GM23248 (cell line): ENCODE data around the gene CTH. TPM values are rescaled to one million over a fixed set of nuclear protein-coding genes. Genes with fewer than 3 reads are reported as not detected.

Experiments
- DNase-seq: peaks from one replicate; pipeline ENCODE4 v3.0.0-alpha.2; 2015
- H2AFZ ChIP-seq: fragments of 200-600 bp; sonication (generic); 2 replicates; pipeline ENCODE4 v1.6.1; 2016; ENCODE audit warnings: antibody characterized with exemption
- H3F3A ChIP-seq: fragments of 200-600 bp; sonication (generic); 2 replicates; pipeline ENCODE4 v1.6.1; 2016; ENCODE audit warnings: mild to moderate bottlenecking, antibody characterized with exemption, mixed run types; ENCODE audit not compliant: insufficient read depth
- H3K27ac ChIP-seq: fragments of 200-600 bp; sonication (generic); 2 replicates; pipeline ENCODE4 v1.5.1; 2016; ENCODE audit warnings: mild to moderate bottlenecking
- H3K27me3 ChIP-seq: fragments of 200-600 bp; sonication (generic); replicated peaks from 2 replicates; pipeline ENCODE4 v1.6.1; 2016; ENCODE audit warnings: mild to moderate bottlenecking; ENCODE audit not compliant: insufficient read depth
- H3K36me3 ChIP-seq: fragments of 200-600 bp; sonication (generic); 2 replicates; pipeline ENCODE4 v1.6.1; 2016; ENCODE audit warnings: low read depth, mild to moderate bottlenecking
- H3K4me1 ChIP-seq: fragments of 200-600 bp; sonication (generic); 2 replicates; pipeline ENCODE4 v1.6.1; 2016; ENCODE audit warnings: mild to moderate bottlenecking; ENCODE audit not compliant: insufficient read depth
- H3K4me2 ChIP-seq: fragments of 200-600 bp; sonication (generic); one replicate; pipeline ENCODE4 v1.6.1; 2016; ENCODE audit warnings: mild to moderate bottlenecking; ENCODE audit not compliant: unreplicated experiment
- H3K4me3 ChIP-seq: fragments of 200-600 bp; sonication (generic); 2 replicates; pipeline ENCODE4 v1.5.1; 2016; ENCODE audit warnings: mild to moderate bottlenecking
- H3K79me2 ChIP-seq: fragments of 200-600 bp; sonication (generic); 2 replicates; pipeline ENCODE4 v1.6.1; 2016; ENCODE audit warnings: mild to moderate bottlenecking; ENCODE audit not compliant: insufficient read depth
- H3K9ac ChIP-seq: fragments of 200-600 bp; sonication (generic); 2 replicates; pipeline ENCODE4 v1.6.1; 2016; ENCODE audit warnings: mild to moderate bottlenecking
- H3K9me2 ChIP-seq: fragments of 200-600 bp; sonication (generic); 2 replicates; pipeline ENCODE4 v1.6.1; 2016; ENCODE audit warnings: mixed run types, mild to moderate bottlenecking, moderate library complexity; ENCODE audit not compliant: insufficient read depth
- H3K9me3 ChIP-seq: fragments of 200-600 bp; sonication (generic); one replicate; pipeline ENCODE4 v1.6.1; 2017; ENCODE audit warnings: low read depth
- H4K20me1 ChIP-seq: fragments of 200-600 bp; sonication (generic); 2 replicates; pipeline ENCODE4 v1.6.0; 2016; ENCODE audit not compliant: insufficient read depth
- EZH2 ChIP-seq: fragments of 200-600 bp; sonication (generic); IDR thresholded peaks from 2 replicates; pipeline ENCODE4 v1.6.1; 2018; ENCODE audit warnings: antibody characterized with exemption, mild to moderate bottlenecking; ENCODE audit not compliant: insufficient read depth, poor library complexity, severe bottlenecking
- EZH2phosphoT487 ChIP-seq: fragments of 200-600 bp; sonication (generic); IDR thresholded peaks from 2 replicates; pipeline ENCODE4 v1.6.1; 2018; ENCODE audit warnings: antibody characterized with exemption, moderate library complexity, mild to moderate bottlenecking, low read depth; ENCODE audit not compliant: insufficient read depth
- WGBS, 2 experiments: methylation state at CpG; one replicate each; pipeline ENCODE4 v1.1.6; 2015 to 2017; ENCODE audit warnings: low lambda C conversion rate in 2 of 2, low coverage in 1 of 2; ENCODE audit errors: missing lambda C conversion rate in 2 of 2; 5-methylcytosine and 5-hydroxymethylcytosine counted together
- in situ Hi-C: fragments of 300-500 bp; cut with MboI; formaldehyde crosslinking; loops from 2 replicates; pipeline ENCODE4 v1.15.0; 2020
- polyA plus RNA-seq: library from polyadenylated mRNA; unstranded; fragments of >200 nt; fragmentation: Nextera tagmentation; extraction: Ambion mirVana; gene quantifications from 2 replicates; pipeline ENCODE4 v1.2.1, GENCODE V29; 2016
- total RNA-seq: library from RNA; depleted of rRNA; stranded (reverse); fragments of >200 nt; shearing (Covaris generic); gene quantifications from 2 replicates; pipeline ENCODE4 v1.2.3, GENCODE V29; 2014

The CTH gene
- total and polyA plus RNA-seq, 2 experiments from 2014 or later: 20.6 to 28.9 TPM

DNA sequence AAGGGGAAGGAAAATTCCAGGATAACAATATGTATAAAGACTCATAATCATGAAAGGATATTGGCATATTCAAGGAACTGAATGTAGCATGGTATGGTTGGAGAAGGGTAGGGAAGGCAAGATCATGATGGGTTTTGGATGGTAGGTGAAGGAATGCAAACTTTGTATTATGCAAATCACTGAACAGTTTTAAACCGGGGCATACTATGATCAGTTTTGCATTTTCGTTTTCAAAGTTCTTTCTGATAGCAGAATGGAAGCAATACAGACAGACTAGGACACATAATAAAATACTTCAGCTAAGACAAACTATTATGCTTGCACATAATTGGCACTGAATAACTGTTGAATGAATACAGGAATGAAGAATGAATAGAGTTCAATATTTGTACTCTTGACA lies 14.5 kb upstream of the CTH start:
- Histone ChIP-seq H3K27me3 (no peaks in the 10 kb centered on the region), H3K36me3 (no peaks in the 10 kb centered on the region), H3K4me2 (no peak overlapping the region), H3K4me3 (no peak overlapping the region), H3K9me3 (no peaks in the 10 kb centered on the region), H3K79me2 (no peaks in the 10 kb centered on the region), H3K9ac (no peak overlapping the region), H3K27ac (no peak overlapping the region), H3K4me1 (no peaks in the 10 kb centered on the region), H4K20me1 (no peaks in the 10 kb centered on the region), H3K9me2 (no peaks in the 10 kb centered on the region), H2AFZ (no peak overlapping the region), H3F3A (no peaks in the 10 kb centered on the region)
- TF ChIP-seq EZH2 (no peak), EZH2phosphoT487 (no peak)
- WGBS, 2 experiments: 59 to 69% methylated on average over 2 of the region's 2 CpGs
- in situ Hi-C loops: no loop called here
- DNase-seq: no peak

- Histone ChIP-seq H2AFZ (no peak overlapping the region), H3K4me3 (no peak overlapping the region), H3K27ac (no peak overlapping the region), H3K27me3 (no peaks in the 10 kb centered on the region), H3K4me1 (no peaks in the 10 kb centered on the region), H3K79me2 (no peaks in the 10 kb centered on the region), H3K9ac (no peak overlapping the region), H3K9me3 (no peaks in the 10 kb centered on the region), H4K20me1 (no peaks in the 10 kb centered on the region), H3K36me3 (no peaks in the 10 kb centered on the region), H3K4me2 (no peak overlapping the region), H3K9me2 (no peaks in the 10 kb centered on the region), H3F3A (no peaks in the 10 kb centered on the region)
- in situ Hi-C loops: no loop called here
- WGBS, 2 experiments: 71 to 76% methylated on average over 7 of the region's 7 CpGs
- DNase-seq: no peak
- TF ChIP-seq EZH2 (no peak), EZH2phosphoT487 (no peak)
These were observed 14.1 kb upstream of the CTH start for GRCh38 chr1:70397013-70397412.

DNA sequence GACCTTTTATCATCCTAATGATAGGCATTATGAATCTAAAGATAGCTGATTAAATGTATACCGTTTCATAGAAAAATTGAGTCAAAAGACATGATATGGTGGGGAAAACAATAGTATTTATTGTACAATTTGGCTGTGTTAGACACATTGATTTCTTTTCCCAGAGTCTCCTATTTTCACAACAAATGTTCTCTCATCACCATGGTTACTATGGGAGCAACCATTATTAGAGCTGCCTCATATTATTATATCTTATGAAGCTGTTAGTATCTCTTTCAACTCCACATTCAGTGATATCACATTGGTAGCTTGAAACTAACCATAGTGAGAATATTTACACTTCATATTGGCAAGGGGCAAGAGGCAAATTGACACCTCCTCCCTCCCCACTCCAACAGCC lies 10.7 kb upstream of the CTH start:
- Histone ChIP-seq H2AFZ (no peak overlapping the region), H3K4me1 (no peaks in the 10 kb centered on the region), H4K20me1 (no peaks in the 10 kb centered on the region), H3F3A (no peaks in the 10 kb centered on the region), H3K79me2 (no peaks in the 10 kb centered on the region), H3K9ac (no peak overlapping the region), H3K4me2 (no peak overlapping the region), H3K36me3 (no peaks in the 10 kb centered on the region), H3K27ac (no peak overlapping the region), H3K4me3 (no peak overlapping the region), H3K9me2 (no peaks in the 10 kb centered on the region), H3K27me3 (no peaks in the 10 kb centered on the region), H3K9me3 (no peaks in the 10 kb centered on the region)
- no peak for TF ChIP-seq EZH2phosphoT487
- no peak for TF ChIP-seq EZH2
- 72 to 73% methylated on average over 1 of the region's 1 CpG for WGBS, 2 experiments
- DNase-seq: no peak
- in situ Hi-C loops: no loop called here

- in situ Hi-C loops: no loop called here
- TF ChIP-seq EZH2phosphoT487 (no peak), EZH2 (no peak)
- no peak overlapping the region for H3K9ac ChIP-seq
These were observed 9.1 kb upstream of the CTH start for GRCh38 chr1:70401974-70402373.

GRCh38 chr1:70403759-70404158 lies 7.3 kb upstream of the CTH start:
- 49 to 65% methylated on average over 2 of the region's 2 CpGs for WGBS, 2 experiments
- Histone ChIP-seq H3K27me3 (no peaks in the 10 kb centered on the region), H3K9me2 (no peaks in the 10 kb centered on the region), H3K9me3 (no peaks in the 10 kb centered on the region), H3K4me2 (no peak overlapping the region), H3K9ac (no peak overlapping the region), H3F3A (no peaks in the 10 kb centered on the region), H3K4me3 (no peak overlapping the region), H3K27ac (no peak overlapping the region), H3K36me3 (no peaks in the 10 kb centered on the region), H3K79me2 (no peaks in the 10 kb centered on the region), H4K20me1 (no peaks in the 10 kb centered on the region), H3K4me1 (no peaks in the 10 kb centered on the region), H2AFZ (no peak overlapping the region)
- in situ Hi-C loops: no loop called here
- no peak for DNase-seq
- TF ChIP-seq EZH2phosphoT487 (no peak), EZH2 (no peak)

More at GRCh38 chr1:70401974-70402373, 9.1 kb upstream of the CTH start:
- no peaks in the 10 kb centered on the region for H3K79me2 ChIP-seq
- DNase-seq: no peak
- H3K4me2 ChIP-seq: no peak overlapping the region
- H3F3A ChIP-seq: no peaks in the 10 kb centered on the region
- H3K36me3 ChIP-seq: no peaks in the 10 kb centered on the region
- no peak overlapping the region for H3K4me3 ChIP-seq
- H3K27me3 ChIP-seq: no peaks in the 10 kb centered on the region
- no peaks in the 10 kb centered on the region for H4K20me1 ChIP-seq
- H2AFZ ChIP-seq: no peak overlapping the region
- 50 to 54% methylated on average over 1 of the region's 1 CpG for WGBS, 2 experiments
- H3K27ac ChIP-seq: no peak overlapping the region
- H3K9me3 ChIP-seq: no peaks in the 10 kb centered on the region
- H3K9me2 ChIP-seq: no peaks in the 10 kb centered on the region
- H3K4me1 ChIP-seq: no peaks in the 10 kb centered on the region
